ENCODE measurements around the gene FPR2.

FPR2 gene

DNA sequence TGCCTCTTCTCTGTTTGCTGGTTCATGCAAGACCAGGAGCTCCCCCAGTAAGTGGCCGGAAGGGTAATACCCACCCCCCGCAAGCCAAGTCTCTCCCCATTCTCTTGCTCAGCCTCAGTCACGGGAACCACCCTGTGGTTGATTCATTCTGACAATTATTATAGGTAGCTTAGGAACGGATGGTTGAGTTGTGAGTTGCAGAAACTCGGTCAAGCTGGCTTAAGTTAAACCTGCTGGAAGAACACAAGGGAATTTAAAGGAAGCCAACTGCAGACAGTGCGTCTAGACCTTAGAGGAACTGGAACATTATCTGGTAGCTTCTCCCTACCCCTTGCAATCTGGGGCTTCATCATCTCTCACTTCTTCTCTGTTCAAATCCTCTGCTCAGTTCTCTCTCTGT is 18.2 kb upstream of the FPR2 start:
- H3K27me3 ChIP-seq (replicated peaks; ENCODE audit: control insufficient read depth, insufficient read depth, low read length): no peaks in the 10 kb centered on the region
- no peaks in the 10 kb centered on the region for H3K9me3 ChIP-seq (ENCODE audit: control insufficient read depth, low read length)
- no peak for DNase-seq (ENCODE audit: low read depth)
- H3K4me3 ChIP-seq (ENCODE audit: low read length): no peak overlapping the region
- peak overlapping the region; percentile 24 for H3K9ac ChIP-seq (ENCODE audit: low read length)
- peaks cover 14% of the 10 kb centered on the region for H3K4me1 ChIP-seq (ENCODE audit: control insufficient read depth, insufficient read depth, low read length)
- H3K36me3 ChIP-seq (ENCODE audit: control insufficient read depth, insufficient read depth, low read length, severe bottlenecking): no peaks in the 10 kb centered on the region

DNA sequence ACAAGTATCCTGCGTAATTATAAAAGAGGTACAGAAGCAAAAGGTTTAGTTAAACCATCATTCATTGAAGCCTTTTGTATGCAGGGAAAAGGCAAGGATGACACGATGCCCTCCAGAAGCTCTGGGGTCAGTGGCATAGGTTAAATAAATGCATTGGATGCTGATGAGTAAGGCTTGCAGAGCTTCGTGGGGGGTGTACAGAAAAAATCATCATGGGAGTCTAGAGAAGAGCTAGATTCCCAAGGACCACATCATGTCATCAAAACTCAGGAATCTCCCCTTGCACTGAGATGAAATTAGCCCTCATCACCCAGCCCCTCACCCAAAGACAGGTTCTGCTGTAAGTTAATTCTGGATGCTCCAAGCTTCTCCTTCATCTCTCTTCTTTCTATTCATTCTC is 17.6 kb upstream of the FPR2 start:
- no peak for DNase-seq (ENCODE audit: low read depth)
- H3K4me1 ChIP-seq (ENCODE audit: control insufficient read depth, insufficient read depth, low read length): peaks cover 16% of the 10 kb centered on the region
- H3K9ac ChIP-seq (ENCODE audit: low read length): peak overlapping the region; percentile 24
- no peaks in the 10 kb centered on the region for H3K27me3 ChIP-seq (replicated peaks; ENCODE audit: control insufficient read depth, insufficient read depth, low read length)
- H3K36me3 ChIP-seq (ENCODE audit: control insufficient read depth, insufficient read depth, low read length, severe bottlenecking): no peaks in the 10 kb centered on the region
- no peaks in the 10 kb centered on the region for H3K9me3 ChIP-seq (ENCODE audit: control insufficient read depth, low read length)
- no peak overlapping the region for H3K4me3 ChIP-seq (ENCODE audit: low read length)

- Histone ChIP-seq H3K4me3 (ENCODE audit: low read length) (no peak overlapping the region), H3K36me3 (ENCODE audit: control insufficient read depth, insufficient read depth, low read length, severe bottlenecking) (no peaks in the 10 kb centered on the region), H3K9me3 (ENCODE audit: control insufficient read depth, low read length) (no peaks in the 10 kb centered on the region), H3K4me1 (ENCODE audit: control insufficient read depth, insufficient read depth, low read length) (peaks cover 45% of the 10 kb centered on the region), H3K27me3 (replicated peaks; ENCODE audit: control insufficient read depth, insufficient read depth, low read length) (no peaks in the 10 kb centered on the region), H3K9ac (ENCODE audit: low read length) (no peak overlapping the region)
- no peak for DNase-seq (ENCODE audit: low read depth)
These were observed 14.2 kb upstream of the FPR2 start for GRCh38 chr19:51746731-51747130.

- H3K36me3 ChIP-seq (ENCODE audit: control insufficient read depth, insufficient read depth, low read length, severe bottlenecking): no peaks in the 10 kb centered on the region
- peaks cover 39% of the 10 kb centered on the region for H3K4me1 ChIP-seq (ENCODE audit: control insufficient read depth, insufficient read depth, low read length)
- no peaks in the 10 kb centered on the region for H3K9me3 ChIP-seq (ENCODE audit: control insufficient read depth, low read length)
- no peak overlapping the region for H3K4me3 ChIP-seq (ENCODE audit: low read length)
- no peak for DNase-seq (ENCODE audit: low read depth)
- no peaks in the 10 kb centered on the region for H3K27me3 ChIP-seq (replicated peaks; ENCODE audit: control insufficient read depth, insufficient read depth, low read length)
- H3K9ac ChIP-seq (ENCODE audit: low read length): peak overlapping the region; percentile 37
These were observed 11.0 kb upstream of the FPR2 start for GRCh38 chr19:51749979-51750378.

- H3K9me3 ChIP-seq (ENCODE audit: control insufficient read depth, low read length): no peaks in the 10 kb centered on the region
- H3K4me1 ChIP-seq (ENCODE audit: control insufficient read depth, insufficient read depth, low read length): peaks cover 39% of the 10 kb centered on the region
- DNase-seq (ENCODE audit: low read depth): no peak
- H3K4me3 ChIP-seq (ENCODE audit: low read length): no peak overlapping the region
- peak overlapping the region; percentile 37 for H3K9ac ChIP-seq (ENCODE audit: low read length)
- no peaks in the 10 kb centered on the region for H3K27me3 ChIP-seq (replicated peaks; ENCODE audit: control insufficient read depth, insufficient read depth, low read length)
- no peaks in the 10 kb centered on the region for H3K36me3 ChIP-seq (ENCODE audit: control insufficient read depth, insufficient read depth, low read length, severe bottlenecking)
These were observed 10.4 kb upstream of the FPR2 start for GRCh38 chr19:51750400-51751094.

DNA sequence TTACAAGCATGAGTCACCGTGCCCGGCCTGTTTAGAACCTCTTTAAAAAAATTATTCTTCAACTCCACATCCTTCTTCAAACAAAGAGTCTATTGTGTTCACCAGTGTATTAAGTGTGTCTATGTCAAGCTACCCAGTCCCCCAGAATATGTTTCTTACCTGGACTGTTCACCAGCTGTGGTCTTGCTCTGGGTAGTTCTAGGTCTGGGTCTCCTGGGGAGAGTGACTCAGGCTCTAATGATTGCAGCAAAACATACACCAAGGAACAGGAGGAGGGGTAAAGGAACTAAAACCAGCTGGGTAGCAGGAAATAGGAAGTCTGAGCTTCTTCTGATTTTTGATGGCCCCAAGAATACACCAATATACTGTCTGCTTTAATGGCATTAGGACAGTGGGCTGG is 9.3 kb upstream of the FPR2 start, which contains the start of gene FPR1:
TSS of gene FPR1 (minus strand) at position 224 of the 400 bp plus-strand sequence. CDS start 4,884 bp downstream, outside the sequence.
- H3K36me3 ChIP-seq (ENCODE audit: control insufficient read depth, insufficient read depth, low read length, severe bottlenecking): no peaks in the 10 kb centered on the region
- H3K4me3 ChIP-seq (ENCODE audit: low read length): peak within 1 kb of the TSS; percentile 63
- H3K9ac ChIP-seq (ENCODE audit: low read length): peak within 1 kb of the TSS; percentile 2
- H3K27me3 ChIP-seq (replicated peaks; ENCODE audit: control insufficient read depth, insufficient read depth, low read length): no peaks in the 10 kb centered on the region
- peaks cover 39% of the 10 kb centered on the region for H3K4me1 ChIP-seq (ENCODE audit: control insufficient read depth, insufficient read depth, low read length)
- no peak for DNase-seq (ENCODE audit: low read depth)
- H3K9me3 ChIP-seq (ENCODE audit: control insufficient read depth, low read length): no peaks in the 10 kb centered on the region

DNA sequence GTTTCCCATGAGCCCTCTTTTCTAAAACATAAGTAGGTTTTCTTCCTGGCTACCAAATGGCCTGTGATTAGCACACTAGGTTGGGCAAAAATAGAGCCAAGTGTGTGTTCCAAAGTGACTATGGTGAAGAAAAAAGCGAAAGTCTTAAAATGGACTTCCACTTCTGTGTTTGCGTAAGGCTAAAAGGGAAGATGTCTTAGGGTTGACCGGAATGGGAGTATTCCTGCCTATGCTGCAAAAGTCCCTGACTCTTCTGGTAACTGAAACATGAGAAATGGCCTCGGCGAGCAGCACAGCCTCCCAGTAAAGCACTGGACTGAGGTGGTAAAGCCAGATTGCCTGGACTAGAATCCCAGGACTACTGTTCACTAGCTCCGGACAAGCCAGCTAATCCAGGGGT is 6.9 kb upstream of the FPR2 start:
- no peaks in the 10 kb centered on the region for H3K9me3 ChIP-seq (ENCODE audit: control insufficient read depth, low read length)
- no peak overlapping the region for H3K4me3 ChIP-seq (ENCODE audit: low read length)
- H3K27me3 ChIP-seq (replicated peaks; ENCODE audit: control insufficient read depth, insufficient read depth, low read length): no peaks in the 10 kb centered on the region
- no peaks in the 10 kb centered on the region for H3K36me3 ChIP-seq (ENCODE audit: control insufficient read depth, insufficient read depth, low read length, severe bottlenecking)
- no peak for DNase-seq (ENCODE audit: low read depth)
- H3K9ac ChIP-seq (ENCODE audit: low read length): no peak overlapping the region
- peaks cover 29% of the 10 kb centered on the region for H3K4me1 ChIP-seq (ENCODE audit: control insufficient read depth, insufficient read depth, low read length)

- Histone ChIP-seq H3K4me1 (ENCODE audit: control insufficient read depth, insufficient read depth, low read length) (peaks cover 25% of the 10 kb centered on the region), H3K4me3 (ENCODE audit: low read length) (no peak overlapping the region), H3K9ac (ENCODE audit: low read length) (no peak overlapping the region), H3K9me3 (ENCODE audit: control insufficient read depth, low read length) (no peaks in the 10 kb centered on the region), H3K27me3 (replicated peaks; ENCODE audit: control insufficient read depth, insufficient read depth, low read length) (no peaks in the 10 kb centered on the region), H3K36me3 (ENCODE audit: control insufficient read depth, insufficient read depth, low read length, severe bottlenecking) (no peaks in the 10 kb centered on the region)
- DNase-seq (ENCODE audit: low read depth): no peak
These were observed 6.2 kb upstream of the FPR2 start for GRCh38 chr19:51754770-51755169.

DNA sequence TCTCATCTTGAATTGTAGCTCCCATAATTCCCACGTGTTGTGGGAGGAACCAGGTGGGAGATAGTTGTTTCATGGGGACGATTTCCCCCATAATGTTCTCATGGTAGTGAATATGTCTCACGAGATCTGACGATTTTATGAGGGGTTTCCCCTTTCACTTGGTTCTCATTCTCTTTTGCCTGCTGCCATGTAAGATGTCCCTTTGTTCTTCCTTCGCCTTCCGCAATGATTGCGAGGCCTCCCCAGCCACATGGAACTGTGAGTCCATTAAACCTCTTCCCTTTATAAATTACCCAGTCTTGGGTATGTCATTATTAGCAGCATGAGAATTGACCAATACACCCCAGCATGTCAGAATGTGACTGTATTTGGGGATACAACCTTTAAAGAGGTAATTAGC is 5.4 kb upstream of the FPR2 start:
- H3K36me3 ChIP-seq (ENCODE audit: control insufficient read depth, insufficient read depth, low read length, severe bottlenecking): no peaks in the 10 kb centered on the region
- peaks cover 3% of the 10 kb centered on the region for H3K27me3 ChIP-seq (replicated peaks; ENCODE audit: control insufficient read depth, insufficient read depth, low read length)
- H3K4me3 ChIP-seq (ENCODE audit: low read length): no peak overlapping the region
- no peak for DNase-seq (ENCODE audit: low read depth)
- H3K4me1 ChIP-seq (ENCODE audit: control insufficient read depth, insufficient read depth, low read length): peaks cover 17% of the 10 kb centered on the region
- H3K9ac ChIP-seq (ENCODE audit: low read length): no peak overlapping the region
- no peaks in the 10 kb centered on the region for H3K9me3 ChIP-seq (ENCODE audit: control insufficient read depth, low read length)

DNA sequence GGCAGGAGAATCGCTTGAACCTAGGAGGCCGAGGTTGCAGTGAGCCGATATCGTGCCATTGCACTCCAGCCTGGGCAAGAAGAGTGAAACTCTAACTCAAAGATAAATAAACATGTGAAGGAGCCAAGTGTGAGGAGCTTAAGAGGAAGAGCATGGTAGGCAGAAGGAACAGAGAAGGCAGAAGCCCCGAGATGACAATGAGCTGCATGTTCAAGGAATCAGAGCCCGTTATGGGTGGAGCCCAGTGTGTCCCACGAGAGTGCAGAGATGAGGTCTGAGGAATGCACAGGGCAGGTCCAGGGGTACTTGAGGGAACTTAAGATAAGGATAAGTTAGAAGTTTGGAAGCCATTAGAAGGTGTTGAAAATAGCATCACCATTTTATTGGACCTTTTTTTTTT is 716 bp downstream of the FPR2 start:
- Histone ChIP-seq H3K4me3 (ENCODE audit: low read length) (no peak overlapping the region), H3K4me1 (ENCODE audit: control insufficient read depth, insufficient read depth, low read length) (no peaks in the 10 kb centered on the region), H3K9me3 (ENCODE audit: control insufficient read depth, low read length) (no peaks in the 10 kb centered on the region), H3K36me3 (ENCODE audit: control insufficient read depth, insufficient read depth, low read length, severe bottlenecking) (no peaks in the 10 kb centered on the region), H3K9ac (ENCODE audit: low read length) (no peak overlapping the region), H3K27me3 (replicated peaks; ENCODE audit: control insufficient read depth, insufficient read depth, low read length) (peaks cover 4% of the 10 kb centered on the region)
- no peak for DNase-seq (ENCODE audit: low read depth)

GRCh38 chr19:51765086-51765485 is 4.1 kb downstream of the FPR2 start:
- no peak for DNase-seq (ENCODE audit: low read depth)
- no peak overlapping the region for H3K9ac ChIP-seq (ENCODE audit: low read length)

GRCh38 chr19:51766461-51766860 is 5.5 kb downstream of the FPR2 start:
- no peaks in the 10 kb centered on the region for H3K9me3 ChIP-seq (ENCODE audit: control insufficient read depth, low read length)
- H3K4me1 ChIP-seq (ENCODE audit: control insufficient read depth, insufficient read depth, low read length): no peaks in the 10 kb centered on the region
- H3K4me3 ChIP-seq (ENCODE audit: low read length): no peak overlapping the region
- no peak overlapping the region for H3K9ac ChIP-seq (ENCODE audit: low read length)
- no peaks in the 10 kb centered on the region for H3K36me3 ChIP-seq (ENCODE audit: control insufficient read depth, insufficient read depth, low read length, severe bottlenecking)
- DNase-seq (ENCODE audit: low read depth): no peak
- H3K27me3 ChIP-seq (replicated peaks; ENCODE audit: control insufficient read depth, insufficient read depth, low read length): no peaks in the 10 kb centered on the region

More at GRCh38 chr19:51765086-51765485, 4.1 kb downstream of the FPR2 start:
- Histone ChIP-seq H3K36me3 (ENCODE audit: control insufficient read depth, insufficient read depth, low read length, severe bottlenecking) (no peaks in the 10 kb centered on the region), H3K9me3 (ENCODE audit: control insufficient read depth, low read length) (no peaks in the 10 kb centered on the region), H3K27me3 (replicated peaks; ENCODE audit: control insufficient read depth, insufficient read depth, low read length) (peaks cover 4% of the 10 kb centered on the region), H3K4me1 (ENCODE audit: control insufficient read depth, insufficient read depth, low read length) (no peaks in the 10 kb centered on the region), H3K4me3 (ENCODE audit: low read length) (no peak overlapping the region)
